ENCODE results near the gene CMYA5. TPM values are rescaled to one million over a fixed set of nuclear protein-coding genes. Genes with fewer than 3 reads are reported as not detected.

CMYA5 gene
- polyA plus RNA-seq, 1 experiment = 0.89 TPM

GRCh38 chr5:79834098-79834753 lies 144.6 kb downstream of the CMYA5 start:
- Histone ChIP-seq H3K9me3 (ENCODE audit: control insufficient read depth, insufficient read depth, low read length) (no peaks in the 10 kb centered on the region), H3K4me3 (ENCODE audit: low read depth, low read length) (no peak overlapping the region), H3K27me3 (ENCODE audit: control insufficient read depth, insufficient read depth, low read length) (no peaks in the 10 kb centered on the region), H3K27ac (ENCODE audit: low read depth, low read length) (no peak overlapping the region)
- ChIA-PET POLR2A (no interaction called here), CTCF (interaction anchor here (1.0 kb wide), 1 partner anchor 249 kb away, joined by 3 read pairs; no protein-coding TSS in a partner anchor)
- no peak for DNase-seq (ENCODE audit: low read depth, low spot score)
- TF ChIP-seq CTCF (IDR thresholded peaks at IDR 0.05; ENCODE audit: low read depth, low read length) = no peak

GRCh38 chr5:79834754-79835714 lies 145.4 kb downstream of the CMYA5 start:
- no peak for DNase-seq (ENCODE audit: low read depth, low spot score)
- peaks cover 4% of the 10 kb centered on the region for H3K27me3 ChIP-seq (ENCODE audit: control insufficient read depth, insufficient read depth, low read length)
- TF ChIP-seq CTCF (IDR thresholded peaks at IDR 0.05; ENCODE audit: low read depth, low read length) = no peak
- H3K9me3 ChIP-seq (ENCODE audit: control insufficient read depth, insufficient read depth, low read length) = no peaks in the 10 kb centered on the region
- ChIA-PET CTCF (interaction anchor here (0.6 kb wide), 1 partner anchor 256 kb away, joined by 3 read pairs; no protein-coding TSS in a partner anchor), POLR2A (no interaction called here)
- H3K4me3 ChIP-seq (ENCODE audit: low read depth, low read length) = no peak overlapping the region
- no peak overlapping the region for H3K27ac ChIP-seq (ENCODE audit: low read depth, low read length)

GRCh38 chr5:79837761-79838551 lies 148.3 kb downstream of the CMYA5 start:
- CTCF ChIA-PET = interaction anchor here (0.6 kb wide), 1 partner anchor 792 kb away, joined by 3 read pairs; no protein-coding TSS in a partner anchor

More at GRCh38 chr5:79837761-79838551, 148.3 kb downstream of the CMYA5 start:
- peaks cover 9% of the 10 kb centered on the region for H3K27me3 ChIP-seq (ENCODE audit: control insufficient read depth, insufficient read depth, low read length)
- no peak overlapping the region for H3K27ac ChIP-seq (ENCODE audit: low read depth, low read length)
- no peaks in the 10 kb centered on the region for H3K9me3 ChIP-seq (ENCODE audit: control insufficient read depth, insufficient read depth, low read length)
- no peak for TF ChIP-seq CTCF (IDR thresholded peaks at IDR 0.05; ENCODE audit: low read depth, low read length)
- POLR2A ChIA-PET = no interaction called here
- no peak for DNase-seq (ENCODE audit: low read depth, low spot score)
- no peak overlapping the region for H3K4me3 ChIP-seq (ENCODE audit: low read depth, low read length)

All from AG04450 (cell line).